Measurements from ENCODE around the gene SND1.

DNA sequence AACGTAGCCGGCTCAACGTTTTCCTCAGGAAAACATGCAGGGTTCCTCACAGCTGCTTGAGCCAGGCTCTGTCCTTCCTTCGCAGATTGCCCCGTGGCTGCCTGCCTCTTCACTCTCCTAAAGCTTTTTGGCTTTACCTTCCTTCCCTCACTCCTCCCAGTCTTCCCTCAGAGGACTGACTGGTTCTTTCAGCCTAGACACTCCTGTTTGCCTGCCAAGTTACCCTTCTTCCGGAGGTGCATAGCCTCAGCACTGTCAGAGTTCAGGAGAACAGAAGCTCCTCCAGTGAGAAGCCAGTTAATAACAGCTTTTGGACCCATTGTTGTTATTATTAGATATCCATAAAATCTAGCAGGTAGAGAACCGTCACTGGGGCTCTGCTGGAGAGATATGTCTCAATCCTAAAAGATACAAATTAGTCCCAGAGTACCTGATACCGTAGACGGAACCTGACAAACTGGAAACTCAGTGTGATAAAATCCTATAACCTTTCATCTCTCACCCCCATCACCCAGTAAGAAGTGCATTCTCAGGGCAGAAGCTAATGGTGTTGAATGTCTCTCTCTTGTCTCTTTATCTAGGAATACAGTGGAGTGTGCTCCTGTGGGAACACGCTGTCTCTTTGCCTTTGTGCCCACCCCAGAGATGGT, 79.6 kb downstream of the SND1 start:
- TF ChIP-seq, protein P1, sequence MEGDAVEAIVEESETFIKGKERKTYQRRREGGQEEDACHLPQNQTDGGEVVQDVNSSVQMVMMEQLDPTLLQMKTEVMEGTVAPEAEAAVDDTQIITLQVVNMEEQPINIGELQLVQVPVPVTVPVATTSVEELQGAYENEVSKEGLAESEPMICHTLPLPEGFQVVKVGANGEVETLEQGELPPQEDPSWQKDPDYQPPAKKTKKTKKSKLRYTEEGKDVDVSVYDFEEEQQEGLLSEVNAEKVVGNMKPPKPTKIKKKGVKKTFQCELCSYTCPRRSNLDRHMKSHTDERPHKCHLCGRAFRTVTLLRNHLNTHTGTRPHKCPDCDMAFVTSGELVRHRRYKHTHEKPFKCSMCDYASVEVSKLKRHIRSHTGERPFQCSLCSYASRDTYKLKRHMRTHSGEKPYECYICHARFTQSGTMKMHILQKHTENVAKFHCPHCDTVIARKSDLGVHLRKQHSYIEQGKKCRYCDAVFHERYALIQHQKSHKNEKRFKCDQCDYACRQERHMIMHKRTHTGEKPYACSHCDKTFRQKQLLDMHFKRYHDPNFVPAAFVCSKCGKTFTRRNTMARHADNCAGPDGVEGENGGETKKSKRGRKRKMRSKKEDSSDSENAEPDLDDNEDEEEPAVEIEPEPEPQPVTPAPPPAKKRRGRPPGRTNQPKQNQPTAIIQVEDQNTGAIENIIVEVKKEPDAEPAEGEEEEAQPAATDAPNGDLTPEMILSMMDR (conservative IDR thresholded peaks at IDR 0.05; ENCODE audit: low read depth, low read length): no peak
- TF ChIP-seq EZH2 (IDR thresholded peaks at IDR 0.05; ENCODE audit: low read length, unreplicated experiment): no peak

Measured in PC-3 (cell line).